NB4 (cell line): Measurements from ENCODE around the gene SPPL2B.

ENCODE experiments used
- DNase-seq: peaks from one replicate; pipeline ENCODE4 v3.0.0; 2010; ENCODE audit warnings: low read depth
- H3K4me3 ChIP-seq: one replicate; pipeline ENCODE4 v1.5.1; 2011; ENCODE audit warnings: mild to moderate bottlenecking, low read depth, low read length, moderate library complexity
- MYC ChIP-seq: IDR thresholded peaks from 2 replicates; pipeline ENCODE4 v1.6.1; 2011; ENCODE audit warnings: low read depth, low read length
- POLR2A ChIP-seq: IDR thresholded peaks from 2 replicates; pipeline ENCODE4 v1.6.1; 2011; ENCODE audit warnings: mild to moderate bottlenecking; ENCODE audit not compliant: insufficient read length; ENCODE audit errors: extremely low read depth
- TF ChIP-seq, protein P1 (sequence below): IDR thresholded peaks from one replicate; pipeline ENCODE4 v1.5.1; 2012; ENCODE audit warnings: low read depth, low read length
- TF ChIP-seq, protein P2 (sequence below): IDR thresholded peaks from 2 replicates; pipeline ENCODE4 v1.6.1; 2011; ENCODE audit warnings: low read depth, low read length

The SPPL2B gene

DNA sequence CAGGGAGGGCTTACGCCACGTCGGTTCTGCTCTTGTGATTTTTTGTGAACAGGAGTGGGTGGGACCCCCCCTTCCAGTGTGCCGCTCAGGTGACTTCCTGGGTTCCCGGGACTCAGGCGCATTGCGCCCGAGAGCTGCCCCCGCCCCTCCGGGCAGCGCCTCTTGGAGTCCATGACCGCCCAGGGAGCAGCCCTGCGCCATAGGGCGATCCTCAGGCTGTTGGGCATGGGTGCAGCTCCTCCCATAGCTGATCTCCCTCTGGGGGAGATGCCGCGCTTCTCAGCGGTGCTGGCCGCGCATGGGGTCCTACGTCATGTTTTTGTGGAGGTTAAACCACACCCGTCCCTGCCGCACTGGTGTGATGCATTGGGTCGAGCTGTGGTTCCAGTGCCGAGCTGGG, 23.6 kb downstream of the SPPL2B start:
- TF ChIP-seq MYC: no peak
- TF ChIP-seq, protein P1, sequence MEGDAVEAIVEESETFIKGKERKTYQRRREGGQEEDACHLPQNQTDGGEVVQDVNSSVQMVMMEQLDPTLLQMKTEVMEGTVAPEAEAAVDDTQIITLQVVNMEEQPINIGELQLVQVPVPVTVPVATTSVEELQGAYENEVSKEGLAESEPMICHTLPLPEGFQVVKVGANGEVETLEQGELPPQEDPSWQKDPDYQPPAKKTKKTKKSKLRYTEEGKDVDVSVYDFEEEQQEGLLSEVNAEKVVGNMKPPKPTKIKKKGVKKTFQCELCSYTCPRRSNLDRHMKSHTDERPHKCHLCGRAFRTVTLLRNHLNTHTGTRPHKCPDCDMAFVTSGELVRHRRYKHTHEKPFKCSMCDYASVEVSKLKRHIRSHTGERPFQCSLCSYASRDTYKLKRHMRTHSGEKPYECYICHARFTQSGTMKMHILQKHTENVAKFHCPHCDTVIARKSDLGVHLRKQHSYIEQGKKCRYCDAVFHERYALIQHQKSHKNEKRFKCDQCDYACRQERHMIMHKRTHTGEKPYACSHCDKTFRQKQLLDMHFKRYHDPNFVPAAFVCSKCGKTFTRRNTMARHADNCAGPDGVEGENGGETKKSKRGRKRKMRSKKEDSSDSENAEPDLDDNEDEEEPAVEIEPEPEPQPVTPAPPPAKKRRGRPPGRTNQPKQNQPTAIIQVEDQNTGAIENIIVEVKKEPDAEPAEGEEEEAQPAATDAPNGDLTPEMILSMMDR: no peak
- TF ChIP-seq, protein P2, sequence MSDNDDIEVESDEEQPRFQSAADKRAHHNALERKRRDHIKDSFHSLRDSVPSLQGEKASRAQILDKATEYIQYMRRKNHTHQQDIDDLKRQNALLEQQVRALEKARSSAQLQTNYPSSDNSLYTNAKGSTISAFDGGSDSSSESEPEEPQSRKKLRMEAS: no peak
- TF ChIP-seq POLR2A: no peak
- DNase-seq: no peak
- H3K4me3 ChIP-seq: no peak overlapping the region

DNA sequence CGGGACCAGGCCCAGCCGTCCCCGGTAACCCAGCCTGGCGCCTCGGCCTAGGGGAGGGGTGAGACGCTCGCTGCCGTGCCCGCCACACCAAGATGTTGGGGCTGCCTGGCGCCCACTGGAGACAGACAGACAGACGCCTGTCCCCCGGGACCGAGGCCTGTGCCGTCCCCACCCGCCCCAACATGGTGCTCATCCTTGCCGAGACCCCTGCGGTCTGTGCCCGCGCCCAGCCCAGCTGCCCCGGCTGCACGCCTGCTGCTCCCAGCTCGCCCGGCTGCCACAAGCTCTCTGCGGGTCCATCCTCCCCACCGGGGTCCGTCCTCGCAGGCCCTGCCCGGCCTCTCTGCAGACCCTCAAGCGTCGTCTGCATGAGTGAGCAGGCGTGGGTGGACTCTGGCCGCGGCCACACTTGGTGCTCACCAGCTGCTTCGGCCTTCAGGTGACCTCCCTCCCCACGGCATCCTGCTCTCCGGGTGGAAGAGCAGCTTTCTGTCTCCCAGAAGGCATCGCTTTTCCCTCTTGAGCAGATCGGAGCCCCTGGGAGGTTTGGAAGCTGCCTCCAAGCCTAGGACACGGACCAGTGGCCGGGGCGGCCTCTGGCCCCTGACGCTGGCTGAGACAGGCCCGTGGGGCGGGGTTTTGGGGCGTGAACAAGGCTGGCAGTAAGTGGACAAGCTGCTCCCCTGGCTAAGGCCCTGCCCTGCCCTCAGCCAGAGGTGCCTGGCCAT, 24.8 kb downstream of the SPPL2B start:
- no peak overlapping the region for H3K4me3 ChIP-seq
- no peak for DNase-seq
- no peak for TF ChIP-seq MYC
- no peak for TF ChIP-seq POLR2A
- TF ChIP-seq, protein P2: no peak
- TF ChIP-seq, protein P1: no peak

DNA sequence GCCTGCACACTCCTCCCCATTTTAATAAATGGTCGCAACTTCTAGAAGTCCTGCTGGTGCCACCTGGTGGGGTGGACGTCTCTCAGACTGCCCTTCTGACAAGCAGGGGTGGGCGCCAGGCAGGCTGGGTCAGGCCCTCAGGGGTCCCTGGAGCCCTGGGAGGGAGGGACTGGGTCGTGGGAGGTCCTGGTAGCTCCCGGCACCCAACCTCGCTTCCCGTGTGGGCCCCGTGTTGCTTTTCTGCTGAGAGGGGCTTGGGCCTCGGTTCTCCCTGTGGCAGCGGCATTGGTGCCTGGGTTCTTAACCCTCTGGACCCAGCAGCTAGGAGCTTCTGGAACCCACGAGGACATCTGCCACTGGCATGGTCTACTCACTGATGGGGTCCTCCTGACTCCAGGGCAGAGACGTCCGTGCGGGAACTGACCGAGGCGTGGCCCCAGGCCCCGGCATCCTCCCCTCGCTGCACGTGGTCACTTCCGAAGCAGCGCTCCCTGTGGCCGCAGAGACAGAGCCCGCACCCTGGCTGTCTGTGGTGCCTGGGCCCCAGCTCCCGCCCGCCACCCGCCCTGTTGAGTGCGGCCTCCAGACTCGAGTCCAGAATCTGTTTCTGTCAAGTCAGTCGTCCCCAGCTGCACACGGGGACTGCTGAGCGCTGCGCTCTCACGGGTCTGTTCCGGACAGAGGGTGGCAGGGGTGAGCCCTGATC, 25.6 kb downstream of the SPPL2B start:
- no peak overlapping the region for H3K4me3 ChIP-seq
- TF ChIP-seq, protein P1: no peak
- TF ChIP-seq MYC (no peak), POLR2A (no peak)
- TF ChIP-seq, protein P2: no peak
- no peak for DNase-seq

DNA sequence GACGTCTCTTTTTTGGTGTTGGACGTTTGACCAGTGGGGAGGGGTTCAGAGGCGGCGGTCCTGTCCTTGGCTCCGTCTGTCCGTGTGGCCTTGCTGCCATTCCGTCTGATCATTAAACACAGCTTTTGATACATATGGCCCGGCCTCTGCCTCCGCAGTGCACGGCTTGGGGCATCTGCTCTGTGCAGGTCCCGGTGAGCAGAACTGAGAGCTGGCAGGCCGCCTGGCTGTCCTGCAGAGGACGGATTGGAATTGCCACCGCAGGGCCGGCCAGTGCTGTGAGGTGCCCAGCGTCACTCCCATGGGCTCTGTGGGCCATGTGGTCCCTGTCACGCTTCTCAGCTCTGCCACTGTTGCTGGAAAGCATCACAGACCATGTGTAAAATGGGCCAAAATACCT, 26.2 kb downstream of the SPPL2B start:
- no peak for DNase-seq
- TF ChIP-seq, protein P2: no peak
- TF ChIP-seq MYC (no peak), POLR2A (no peak)
- TF ChIP-seq, protein P1: no peak
- no peak overlapping the region for H3K4me3 ChIP-seq

DNA sequence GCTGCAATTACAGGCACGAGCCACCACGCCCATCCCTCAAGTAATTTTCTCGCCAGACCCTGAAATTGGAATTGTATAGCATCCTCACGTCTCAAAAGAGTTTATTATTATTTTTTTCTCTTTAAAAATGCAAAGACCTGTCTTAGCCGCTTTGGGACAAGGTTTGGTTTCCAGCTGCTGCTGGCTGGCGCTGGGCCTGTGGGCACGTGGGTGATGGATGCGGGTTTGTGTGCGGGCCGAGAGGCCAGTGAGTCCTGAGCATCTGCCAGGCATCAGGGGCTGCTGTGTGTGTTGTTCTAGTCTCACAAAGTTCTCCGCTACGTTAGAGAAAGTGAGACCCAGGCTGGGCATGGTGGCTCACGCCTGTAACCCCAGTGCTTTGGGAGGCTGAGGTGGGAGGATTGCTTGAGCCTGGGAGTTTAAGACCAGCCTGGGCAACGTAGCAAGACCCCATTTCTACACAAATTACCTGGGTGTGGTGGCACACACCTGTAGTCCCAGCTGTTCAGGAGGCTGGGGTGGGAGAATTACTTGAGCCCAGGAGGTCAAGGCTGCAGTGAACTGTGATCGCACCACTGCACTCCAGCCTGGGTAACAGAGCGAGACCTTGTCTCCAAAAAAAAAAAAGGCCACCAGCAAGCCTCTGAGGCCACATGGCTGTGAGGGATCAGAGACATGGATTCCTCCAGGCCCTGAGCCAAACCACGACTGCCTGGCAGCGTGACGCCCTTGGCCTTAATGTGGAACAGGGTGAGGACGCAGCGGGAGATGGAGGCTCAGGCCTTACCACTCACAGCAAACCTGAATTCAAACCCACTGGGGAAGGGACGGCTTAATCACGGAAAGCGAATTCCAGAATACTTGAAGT, 26.9 kb downstream of the SPPL2B start:
- TF ChIP-seq POLR2A (no peak), MYC (no peak)
- TF ChIP-seq, protein P1: no peak
- TF ChIP-seq, protein P2: no peak
- DNase-seq: no peak
- H3K4me3 ChIP-seq: no peak overlapping the region
